IPS DF 19.7 (cell line): ENCODE measurements around the gene NLRX1.
"Not testable (repeated sequence)": the region's sequence is repeated elsewhere in the genome, so short reads cannot be mapped to it uniquely, and the experiment has no call there.

Experiments
- DNase-seq: peaks from one replicate; pipeline ENCODE4 v3.0.0-alpha.2; 2013; ENCODE audit warnings: low read depth, low spot score

Gene NLRX1

GRCh38 chr11:119184399-119184798, 15.9 kb downstream of the NLRX1 start:
- DNase-seq = not testable (repeated sequence)

GRCh38 chr11:119185981-119186634, 17.6 kb downstream of the NLRX1 start:
- DNase-seq = no peak

GRCh38 chr11:119187123-119187892, 18.8 kb downstream of the NLRX1 start:
- no peak for DNase-seq

GRCh38 chr11:119188067-119188466, 19.5 kb downstream of the NLRX1 start:
- DNase-seq = no peak

- no peak for DNase-seq
These were observed 20.4 kb downstream of the NLRX1 start for GRCh38 chr11:119188887-119189286.

- no peak for DNase-seq
These were observed 20.9 kb downstream of the NLRX1 start for GRCh38 chr11:119189393-119189792.

GRCh38 chr11:119190531-119190930, 22.0 kb downstream of the NLRX1 start:
- DNase-seq = no peak

- not testable (repeated sequence) for DNase-seq
These were observed 22.7 kb downstream of the NLRX1 start for GRCh38 chr11:119191265-119191664.

GRCh38 chr11:119192111-119192510, 23.6 kb downstream of the NLRX1 start:
- no peak for DNase-seq

GRCh38 chr11:119193001-119193400, 24.5 kb downstream of the NLRX1 start:
- no peak for DNase-seq

- no peak for DNase-seq
These were observed 25.1 kb downstream of the NLRX1 start for GRCh38 chr11:119193626-119194025.

- DNase-seq = no peak
These were observed 26.4 kb downstream of the NLRX1 start for GRCh38 chr11:119194811-119195440.

- peak; percentile 78 for DNase-seq
These were observed 27.2 kb downstream of the NLRX1 start for GRCh38 chr11:119195680-119196079.

GRCh38 chr11:119196833-119197483, 28.4 kb downstream of the NLRX1 start:
- DNase-seq = peak; percentile 57

- no peak for DNase-seq
These were observed 30.4 kb downstream of the NLRX1 start for GRCh38 chr11:119198925-119199324.

- DNase-seq = not testable (repeated sequence)
These were observed 32.7 kb downstream of the NLRX1 start for GRCh38 chr11:119201236-119201635.

- DNase-seq = no peak
These were observed 34.0 kb downstream of the NLRX1 start for GRCh38 chr11:119202554-119202953.

- no peak for DNase-seq
These were observed 35.5 kb downstream of the NLRX1 start for GRCh38 chr11:119204066-119204465.

GRCh38 chr11:119205080-119205479, 36.6 kb downstream of the NLRX1 start:
- no peak for DNase-seq

- peak; percentile 61 for DNase-seq
These were observed 37.3 kb downstream of the NLRX1 start, which contains the start of gene CBL for GRCh38 chr11:119205574-119206510. Gene CBL, plus strand, starts transcription at chr11:119206339. Its CDS starts 79 bp downstream, at chr11:119206418.
